ENCODE results near the gene RWDD3.

The RWDD3 gene

DNA sequence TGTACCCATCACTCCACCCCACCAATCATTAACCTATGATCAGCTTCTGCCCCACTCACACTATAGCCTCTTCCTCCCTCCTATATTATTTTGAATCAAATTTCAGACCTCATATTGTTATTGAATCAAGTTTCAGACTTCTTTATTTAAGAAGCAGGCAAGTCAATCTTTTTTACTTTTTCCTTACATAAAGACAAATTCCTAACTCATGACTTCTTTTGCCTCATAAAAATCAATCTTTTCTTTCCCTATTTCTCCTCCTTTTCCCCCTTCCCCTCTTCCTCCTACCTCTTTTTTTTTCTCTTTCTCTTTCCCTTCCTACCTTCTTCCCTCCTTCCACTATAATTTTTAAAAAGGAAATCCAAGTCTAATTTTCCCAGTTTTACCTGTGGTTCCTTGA lies 4.3 kb upstream of the RWDD3 start:
- no peak for DNase-seq (ENCODE audit: low read depth in 1 of 2, low spot score in 1 of 2)

DNA sequence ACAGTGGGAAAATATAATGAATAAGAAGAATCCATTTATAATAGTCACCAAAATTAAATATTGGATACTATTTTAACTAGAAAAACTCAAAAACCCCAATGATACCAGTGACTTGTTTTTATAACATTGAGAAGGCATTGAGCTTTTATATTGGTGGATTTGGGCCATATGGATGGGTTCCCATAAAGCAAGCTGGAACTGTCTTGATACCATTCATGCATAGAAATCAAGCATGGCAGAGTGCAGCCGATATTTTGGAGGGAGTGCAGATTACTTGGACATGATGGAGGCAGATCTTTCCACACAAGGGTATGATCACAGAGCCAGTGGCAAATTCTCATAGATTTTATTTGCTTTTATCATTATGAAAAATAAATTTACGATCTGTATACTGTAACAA lies 3.8 kb upstream of the RWDD3 start:
- DNase-seq (ENCODE audit: low read depth in 1 of 2, low spot score in 1 of 2): no peak

DNA sequence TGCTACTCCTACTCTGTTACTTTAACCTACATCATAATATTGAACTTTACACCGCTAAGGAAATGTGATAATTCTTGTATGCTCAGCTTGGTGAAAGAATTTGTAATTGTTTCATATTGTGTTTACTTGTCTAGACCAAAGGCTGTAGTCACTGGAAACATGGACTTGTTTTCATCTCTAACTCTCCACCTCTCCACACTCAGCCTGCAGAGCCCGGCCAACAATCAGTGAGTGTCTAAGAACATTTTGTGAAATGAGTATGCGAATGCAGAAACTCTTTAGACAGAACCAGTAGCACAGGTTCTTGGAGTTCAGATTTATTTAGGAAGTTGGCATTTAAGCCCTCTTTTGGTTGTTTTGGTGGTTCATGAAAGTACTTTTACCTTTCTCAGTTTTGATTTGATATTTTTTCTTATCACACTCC lies 3.2 kb upstream of the RWDD3 start:
- no peak for DNase-seq (ENCODE audit: low read depth in 1 of 2, low spot score in 1 of 2)

GRCh38 chr1:95232646-95233318 lies 1.2 kb upstream of the RWDD3 start:
- no peak for DNase-seq (ENCODE audit: low read depth in 1 of 2, low spot score in 1 of 2)

DNA sequence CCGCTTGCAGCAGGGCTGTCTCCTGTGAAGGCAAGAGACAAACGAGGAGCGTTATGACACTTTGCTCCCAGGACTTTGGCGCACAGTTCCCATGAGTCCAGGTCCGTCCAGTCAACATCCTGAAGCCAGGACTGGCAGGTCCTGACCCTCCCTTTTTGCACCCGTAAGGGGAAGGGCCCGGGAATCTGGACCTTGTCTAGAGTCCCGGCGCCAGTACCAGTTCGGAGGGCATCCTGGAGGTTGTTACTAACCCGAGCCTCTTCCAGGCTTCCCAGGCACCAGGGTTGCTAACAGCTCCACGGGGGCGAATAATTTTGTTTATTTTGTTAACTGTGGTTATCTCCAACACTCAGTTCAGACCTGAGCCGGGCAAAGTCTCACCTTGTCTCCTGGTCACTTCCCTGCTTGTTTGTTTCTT lies 682 bp upstream of the RWDD3 start:
- DNase-seq (ENCODE audit: low read depth in 1 of 2, low spot score in 1 of 2): no peak

DNA sequence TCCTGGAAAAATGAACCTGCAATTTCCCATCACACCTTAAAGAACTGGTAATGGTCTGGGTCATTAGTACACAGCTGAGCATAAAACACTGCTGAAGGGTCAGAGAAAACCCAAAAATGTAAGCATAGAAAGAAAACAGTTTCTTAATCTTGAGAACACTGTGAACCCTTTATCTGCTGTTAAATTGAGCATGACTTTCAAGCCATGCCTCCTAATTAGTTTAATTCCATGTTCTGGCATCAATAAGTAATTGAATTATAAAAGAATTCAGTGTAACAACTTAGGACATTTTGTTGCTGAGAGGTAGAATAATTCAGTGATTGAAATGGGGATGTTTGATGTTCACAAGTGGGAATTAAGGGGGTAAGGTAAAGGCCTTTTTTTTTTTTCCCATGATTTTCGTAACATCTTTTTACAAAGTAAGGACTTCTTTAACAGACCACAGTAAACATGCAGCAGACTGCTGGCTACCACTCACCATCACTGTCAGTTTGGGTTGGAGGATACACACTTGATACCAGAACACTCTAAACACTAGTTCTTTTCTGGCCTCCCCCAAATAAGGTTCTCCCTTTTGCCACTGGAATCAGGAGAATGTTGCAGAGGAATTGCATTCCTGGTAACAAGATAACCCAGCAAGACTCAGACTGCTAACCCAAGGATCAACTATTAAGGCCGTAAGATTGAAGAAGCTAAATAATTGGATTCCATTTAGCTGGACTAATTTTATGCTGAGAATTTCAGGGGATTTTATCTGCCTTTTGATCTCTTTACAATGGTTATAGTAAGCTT lies 3.0 kb downstream of the RWDD3 start:
- DNase-seq (ENCODE audit: low read depth in 1 of 2, low spot score in 1 of 2): no peak

DNA sequence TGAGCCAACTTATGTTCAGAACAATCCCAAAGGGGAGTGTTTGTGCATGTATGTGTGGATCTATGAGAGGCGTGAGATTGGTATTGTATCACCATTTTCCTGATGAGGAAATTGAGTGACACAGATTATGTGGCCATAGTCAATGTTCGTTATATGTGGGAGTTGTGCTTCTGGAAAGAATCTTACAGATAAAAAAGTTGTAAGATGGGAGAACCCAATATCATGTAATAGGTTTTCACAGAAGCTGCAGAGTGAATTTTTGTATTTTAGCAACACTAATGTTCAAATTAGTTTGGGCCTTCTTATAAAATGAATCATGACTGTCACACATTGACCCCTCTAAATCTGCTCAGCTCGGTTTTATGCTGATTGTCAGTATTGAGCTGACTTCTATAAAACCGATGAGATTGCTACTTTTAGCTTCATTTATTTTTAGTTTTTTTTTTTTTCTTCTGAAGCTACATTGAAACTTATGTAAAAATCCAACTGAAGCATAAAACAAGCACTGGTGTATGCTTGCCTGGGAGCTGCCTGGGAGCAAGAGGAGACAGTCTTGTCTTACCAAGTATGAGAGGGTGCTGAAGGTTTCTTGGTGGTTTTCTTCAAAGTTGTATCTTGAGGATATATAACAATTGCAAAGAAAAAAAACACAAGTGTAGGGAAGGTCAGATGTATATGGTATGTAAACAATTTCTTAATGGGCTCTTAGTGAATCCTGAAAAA lies 4.1 kb downstream of the RWDD3 start:
- no peak for DNase-seq (ENCODE audit: low read depth in 1 of 2, low spot score in 1 of 2)

DNA sequence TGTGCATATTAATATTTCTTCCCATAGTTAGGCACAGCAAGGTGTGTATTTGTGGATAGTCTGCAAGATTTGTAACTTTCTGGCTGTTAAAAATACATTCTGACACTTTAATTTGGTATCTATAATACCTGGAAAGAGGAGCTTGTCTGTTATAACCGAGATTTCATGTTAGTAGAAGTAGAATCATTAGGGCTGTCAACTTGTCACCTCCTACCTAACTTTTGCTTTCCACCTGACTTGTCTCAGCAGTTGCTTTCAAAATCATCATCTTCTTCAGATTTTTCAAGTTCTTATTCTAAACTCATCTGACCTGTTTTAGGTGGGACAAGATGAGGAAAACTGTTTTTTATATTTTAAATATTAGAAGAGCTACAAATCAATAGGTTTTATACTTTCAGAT lies 11.0 kb downstream of the RWDD3 start:
- no peak for DNase-seq (ENCODE audit: low read depth in 1 of 2, low spot score in 1 of 2)

DNA sequence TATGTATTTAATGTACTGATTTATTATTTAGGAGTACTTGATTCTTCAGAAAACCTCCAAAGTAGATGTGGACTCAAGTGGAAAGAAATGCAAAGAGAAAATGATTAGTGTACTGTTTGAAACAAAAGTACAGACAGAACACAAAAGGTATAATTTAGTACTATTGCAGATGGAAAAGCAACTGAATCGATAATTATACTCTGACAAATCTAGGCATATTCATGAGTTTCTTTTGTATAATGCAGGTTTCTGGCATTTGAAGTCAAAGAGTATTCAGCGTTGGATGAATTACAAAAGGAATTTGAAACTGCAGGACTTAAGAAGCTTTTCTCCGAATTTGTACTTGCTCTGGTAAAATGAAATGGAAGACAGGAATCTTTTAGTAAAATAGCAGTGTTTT lies 12.5 kb downstream of the RWDD3 start:
- no peak for DNase-seq (ENCODE audit: low read depth in 1 of 2, low spot score in 1 of 2)

- no peak for DNase-seq (ENCODE audit: low read depth in 1 of 2, low spot score in 1 of 2)
These were observed 13.6 kb downstream of the RWDD3 start for GRCh38 chr1:95247607-95248006.

GRCh38 chr1:95249916-95250315 lies 15.9 kb downstream of the RWDD3 start:
- no peak for DNase-seq (ENCODE audit: low read depth in 1 of 2, low spot score in 1 of 2)

DNA sequence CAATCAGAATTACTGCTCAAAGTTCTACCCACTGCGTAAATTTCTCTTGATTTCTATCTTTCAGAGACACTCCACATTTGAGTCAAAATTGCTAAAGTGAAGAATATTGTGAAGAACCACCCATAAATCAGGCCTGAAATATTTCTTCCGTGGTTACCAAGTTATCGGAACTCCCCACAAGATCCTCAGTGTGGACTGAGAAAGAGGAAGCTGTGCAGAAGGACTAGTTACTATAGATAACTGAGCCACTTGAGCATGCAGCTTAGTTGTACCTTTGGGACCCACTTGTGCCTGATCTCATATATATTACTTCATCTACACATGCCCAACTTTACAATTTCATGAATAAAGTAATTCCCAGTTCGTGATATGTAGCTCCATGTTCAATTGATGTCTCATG lies 18.4 kb downstream of the RWDD3 start:
- no peak for DNase-seq (ENCODE audit: low read depth in 1 of 2, low spot score in 1 of 2)

GRCh38 chr1:95254959-95255358 lies 20.9 kb downstream of the RWDD3 start:
- no peak for DNase-seq (ENCODE audit: low read depth in 1 of 2, low spot score in 1 of 2)

DNA sequence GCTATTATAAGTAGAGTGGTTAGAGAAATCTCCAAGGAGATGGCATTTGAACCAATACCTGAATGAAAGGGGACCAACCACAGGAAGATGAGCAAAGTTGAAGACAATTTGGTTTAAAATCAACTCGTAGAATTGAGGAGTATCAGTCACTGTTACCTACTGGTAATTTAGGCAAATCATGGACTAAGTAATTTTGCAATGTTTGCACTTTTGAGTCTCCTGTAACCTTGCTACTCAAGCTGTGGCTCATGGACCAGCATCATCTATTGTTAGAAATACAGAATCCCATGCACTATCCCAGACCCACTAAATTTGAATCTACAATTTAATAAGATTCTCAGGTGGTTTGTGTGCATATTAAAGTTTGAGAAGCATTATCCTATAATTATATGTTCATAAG lies 21.8 kb downstream of the RWDD3 start:
- DNase-seq (ENCODE audit: low read depth in 1 of 2, low spot score in 1 of 2): no peak

DNA sequence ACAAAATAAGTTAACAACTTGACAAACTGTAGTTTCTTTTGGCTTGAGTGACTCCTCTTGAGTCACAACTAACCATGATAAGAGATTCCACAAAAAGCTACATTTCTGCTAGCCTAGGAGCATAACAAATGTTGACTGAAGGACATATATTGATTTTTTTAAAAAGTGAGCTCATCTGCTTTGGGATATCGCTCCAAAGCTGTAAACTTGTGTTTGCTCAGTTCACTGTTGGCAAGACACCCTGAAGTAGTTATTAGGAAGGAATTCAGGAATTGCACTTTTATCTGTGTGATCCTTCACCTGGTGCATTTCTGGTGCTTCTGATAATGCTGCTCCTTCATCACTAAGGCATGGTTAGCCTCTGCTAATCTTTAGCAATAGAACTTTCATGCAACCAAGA lies 23.7 kb downstream of the RWDD3 start:
- no peak for DNase-seq (ENCODE audit: low read depth in 1 of 2, low spot score in 1 of 2)

DNA sequence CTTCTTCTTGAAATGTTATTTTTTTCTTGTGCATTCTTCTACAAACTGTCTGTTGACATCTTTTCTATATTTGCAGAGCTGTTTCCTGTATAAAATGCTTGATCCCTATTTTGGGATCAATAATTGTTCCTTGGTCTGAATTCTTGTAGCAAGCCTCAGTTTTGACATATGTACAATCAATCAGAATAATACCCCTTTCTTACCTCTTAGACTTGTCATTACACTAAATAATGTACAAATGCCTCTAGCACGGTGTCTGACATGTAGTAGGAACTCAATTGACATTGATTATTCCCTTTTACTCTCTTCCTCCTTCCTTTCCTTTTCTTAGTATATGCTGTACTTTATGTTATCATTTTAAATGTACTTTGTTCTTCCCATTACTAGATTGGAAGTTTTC lies 25.2 kb downstream of the RWDD3 start:
- no peak for DNase-seq (ENCODE audit: low read depth in 1 of 2, low spot score in 1 of 2)

DNA sequence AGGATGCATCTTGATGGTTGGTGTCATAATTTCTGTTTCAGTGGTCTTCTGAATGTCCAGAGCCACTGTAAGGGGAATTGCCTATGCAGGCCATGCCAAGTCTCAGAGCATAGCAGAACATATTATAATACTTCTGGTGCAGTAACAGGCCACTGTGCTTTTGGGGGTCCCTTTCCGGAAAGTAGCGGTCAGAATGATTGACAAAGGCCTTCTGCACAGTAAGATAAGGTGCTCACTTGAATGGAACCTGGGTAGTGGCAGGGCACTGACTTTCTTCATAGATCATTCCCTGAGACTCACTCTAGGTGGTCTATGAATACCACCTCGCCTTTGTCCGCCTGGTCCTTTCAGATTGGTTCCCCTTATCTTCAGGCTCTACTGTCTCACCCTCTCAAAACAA lies 28.9 kb downstream of the RWDD3 start:
- DNase-seq (ENCODE audit: low read depth in 1 of 2, low spot score in 1 of 2): no peak

GRCh38 chr1:95263450-95263849 lies 29.4 kb downstream of the RWDD3 start:
- DNase-seq (ENCODE audit: low read depth in 1 of 2, low spot score in 1 of 2): no peak

GRCh38 chr1:95265106-95265505 lies 31.1 kb downstream of the RWDD3 start:
- DNase-seq (ENCODE audit: low read depth in 1 of 2, low spot score in 1 of 2): no peak

- DNase-seq (ENCODE audit: low read depth in 1 of 2, low spot score in 1 of 2): no peak
These were observed 42.4 kb downstream of the RWDD3 start for GRCh38 chr1:95276429-95276828.

GRCh38 chr1:95278173-95279006 lies 44.4 kb downstream of the RWDD3 start:
- no peak for DNase-seq (ENCODE audit: low read depth in 1 of 2, low spot score in 1 of 2)

Measured in activated CD4-positive, alpha-beta T cell treated with anti-CD3 and anti-CD28 coated beads, Interleukin-2, amount 50 U/mL, for 24 hours (primary cell).